ENCODE measurements around the gene SLC30A3. TPM values are rescaled to one million over a fixed set of nuclear protein-coding genes. Genes with fewer than 3 reads are reported as not detected.
A peak's percentile ranks its signal among the peaks of the same experiment; 100 is the strongest.

SLC30A3 gene
- 0.29 TPM in 1 of 2 replicates, not detected in the other for total RNA-seq

GRCh38 chr2:27262379-27263286 is at the start of gene SLC30A3:
Gene SLC30A3, minus strand, starts transcription at chr2:27263047. Its CDS starts 141 bp downstream, at chr2:27262906.
- DNase-seq (ENCODE audit: low read depth): no peak
- H3K4me3 ChIP-seq (ENCODE audit: low read depth, low read length): peak within 1 kb of the TSS; percentile 24
- no peak for TF ChIP-seq CTCF (conservative IDR thresholded peaks at IDR 0.05; ENCODE audit: low read depth, low read length)

- no peak for TF ChIP-seq CTCF (conservative IDR thresholded peaks at IDR 0.05; ENCODE audit: low read depth, low read length)
- no peak overlapping the region for H3K4me3 ChIP-seq (ENCODE audit: low read depth, low read length)
- no peak for DNase-seq (ENCODE audit: low read depth)
Observed at GRCh38 chr2:27312152-27312551, 49.3 kb upstream of the SLC30A3 start.

- TF ChIP-seq CTCF (conservative IDR thresholded peaks at IDR 0.05; ENCODE audit: low read depth, low read length): no peak
- no peak for DNase-seq (ENCODE audit: low read depth)
Observed at GRCh38 chr2:27309651-27310050, 46.8 kb upstream of the SLC30A3 start.

GRCh38 chr2:27308359-27308881 is 45.6 kb upstream of the SLC30A3 start, which contains the start of gene UCN:
Gene UCN, minus strand, starts transcription at chr2:27308445. Its CDS starts 550 bp downstream, at chr2:27307895.
- TF ChIP-seq CTCF (conservative IDR thresholded peaks at IDR 0.05; ENCODE audit: low read depth, low read length): no peak
- H3K4me3 ChIP-seq (ENCODE audit: low read depth, low read length): no peak within 1 kb of the TSS
- no peak for DNase-seq (ENCODE audit: low read depth)

More at GRCh38 chr2:27309651-27310050, 46.8 kb upstream of the SLC30A3 start:
- no peak overlapping the region for H3K4me3 ChIP-seq (ENCODE audit: low read depth, low read length)

- no peak for TF ChIP-seq CTCF (conservative IDR thresholded peaks at IDR 0.05; ENCODE audit: low read depth, low read length)
Observed at GRCh38 chr2:27307545-27308358, 44.9 kb upstream of the SLC30A3 start.

GRCh38 chr2:27307287-27307544 is 44.4 kb upstream of the SLC30A3 start:
- TF ChIP-seq CTCF (conservative IDR thresholded peaks at IDR 0.05; ENCODE audit: low read depth, low read length): no peak
- no peak overlapping the region for H3K4me3 ChIP-seq (ENCODE audit: low read depth, low read length)
- no peak for DNase-seq (ENCODE audit: low read depth)

More at GRCh38 chr2:27307545-27308358, 44.9 kb upstream of the SLC30A3 start:
- H3K4me3 ChIP-seq (ENCODE audit: low read depth, low read length): no peak overlapping the region
- DNase-seq (ENCODE audit: low read depth): no peak

Measured in epithelial cell of proximal tubule (primary cell).